ENCODE data around the gene MSANTD2.

MSANTD2 gene

GRCh38 chr11:124718801-124719200, 81.4 kb downstream of the MSANTD2 start:
- H3K27ac Mint-ChIP-seq: no peak overlapping the region
- DNase-seq (ENCODE audit: low spot score in 2 of 2): no peak
- peaks cover 15% of the 10 kb centered on the region for H3K4me1 Mint-ChIP-seq
- H3K36me3 Mint-ChIP-seq: peaks cover 4% of the 10 kb centered on the region
- no peaks in the 10 kb centered on the region for H3K9me3 Mint-ChIP-seq
- no peak for ATAC-seq
- peak overlapping the region; percentile 63 for H3K4me3 Mint-ChIP-seq

- ATAC-seq (peak; percentile 54), DNase-seq (ENCODE audit: low spot score in 2 of 2) (no peak)
- no peaks in the 10 kb centered on the region for H3K9me3 Mint-ChIP-seq
- H3K4me1 Mint-ChIP-seq: peaks cover 15% of the 10 kb centered on the region
- H3K36me3 Mint-ChIP-seq: peaks cover 4% of the 10 kb centered on the region
- peak overlapping the region; percentile 63 for H3K4me3 Mint-ChIP-seq
- H3K27ac Mint-ChIP-seq: peak overlapping the region; percentile 51
Measured at GRCh38 chr11:124717786-124718651, 82.2 kb downstream of the MSANTD2 start.

- Mint-ChIP-seq H3K4me3 (peak overlapping the region; percentile 63), H3K9me3 (no peaks in the 10 kb centered on the region), H3K36me3 (peaks cover 4% of the 10 kb centered on the region), H3K4me1 (peaks cover 15% of the 10 kb centered on the region), H3K27ac (peak overlapping the region; percentile 51)
- DNase-seq (ENCODE audit: low spot score in 2 of 2): no peak
- no peak for ATAC-seq
Measured at GRCh38 chr11:124717421-124717785, 82.8 kb downstream of the MSANTD2 start.

GRCh38 chr11:124716591-124716990, 83.6 kb downstream of the MSANTD2 start:
- peaks cover 3% of the 10 kb centered on the region for H3K36me3 Mint-ChIP-seq
- H3K4me1 Mint-ChIP-seq: peaks cover 15% of the 10 kb centered on the region
- no peak overlapping the region for H3K4me3 Mint-ChIP-seq
- DNase-seq (ENCODE audit: low spot score in 2 of 2) (no peak), ATAC-seq (no peak)
- H3K9me3 Mint-ChIP-seq: no peaks in the 10 kb centered on the region
- H3K27ac Mint-ChIP-seq: no peak overlapping the region

Data from stimulated activated effector memory CD8-positive, alpha-beta T cell treated with anti-CD3 and anti-CD28 coated beads, Interleukin-12 subunit alpha, Interleukin-12 subunit beta, amount 100 ng/mL, for 72 hours (primary cell).